ENCODE results near the gene TNNI3.

Gene TNNI3

GRCh38 chr19:55145232-55145631, 12.3 kb downstream of the TNNI3 start:
- DNase-seq (ENCODE audit: low read depth, low spot score): no peak

GRCh38 chr19:55141696-55142095, 15.8 kb downstream of the TNNI3 start:
- TF ChIP-seq ZNF274 (IDR thresholded peaks at IDR 0.05; ENCODE audit: low read depth, low read length) (no peak), SUZ12 (IDR thresholded peaks at IDR 0.05; ENCODE audit: extremely low read depth, insufficient read depth, insufficient read length) (no peak), YY1 (IDR thresholded peaks at IDR 0.05; ENCODE audit: insufficient read depth, insufficient read length) (no peak)
- Histone ChIP-seq H3K4me3 (ENCODE audit: insufficient read length, low read depth) (no peak overlapping the region), H3K9me3 (ENCODE audit: insufficient read depth, low read length) (no peaks in the 10 kb centered on the region), H3K27me3 (ENCODE audit: insufficient read depth, insufficient read length) (no peaks in the 10 kb centered on the region), H3K9ac (ENCODE audit: insufficient read length, low read depth) (no peak overlapping the region), H3K4me1 (ENCODE audit: insufficient read depth, insufficient read length) (peaks cover 5% of the 10 kb centered on the region), H3K36me3 (ENCODE audit: insufficient read depth, insufficient read length, low read length) (peaks cover 11% of the 10 kb centered on the region)
- DNase-seq (ENCODE audit: low read depth, low spot score): no peak

More at GRCh38 chr19:55145232-55145631, 12.3 kb downstream of the TNNI3 start:
- Histone ChIP-seq H3K4me1 (ENCODE audit: insufficient read depth, insufficient read length) (peaks cover 13% of the 10 kb centered on the region), H3K36me3 (ENCODE audit: insufficient read depth, insufficient read length, low read length) (peaks cover 8% of the 10 kb centered on the region), H3K9ac (ENCODE audit: insufficient read length, low read depth) (no peak overlapping the region), H3K4me3 (ENCODE audit: insufficient read length, low read depth) (no peak overlapping the region), H3K9me3 (ENCODE audit: insufficient read depth, low read length) (no peaks in the 10 kb centered on the region), H3K27me3 (ENCODE audit: insufficient read depth, insufficient read length) (no peaks in the 10 kb centered on the region)
- TF ChIP-seq ZNF274 (IDR thresholded peaks at IDR 0.05; ENCODE audit: low read depth, low read length) (no peak), SUZ12 (IDR thresholded peaks at IDR 0.05; ENCODE audit: extremely low read depth, insufficient read depth, insufficient read length) (no peak), YY1 (IDR thresholded peaks at IDR 0.05; ENCODE audit: insufficient read depth, insufficient read length) (no peak)

GRCh38 chr19:55137915-55138314, 19.6 kb downstream of the TNNI3 start:
- TF ChIP-seq YY1 (IDR thresholded peaks at IDR 0.05; ENCODE audit: insufficient read depth, insufficient read length): no peak
- TF ChIP-seq SUZ12 (IDR thresholded peaks at IDR 0.05; ENCODE audit: extremely low read depth, insufficient read depth, insufficient read length): no peak
- TF ChIP-seq ZNF274 (IDR thresholded peaks at IDR 0.05; ENCODE audit: low read depth, low read length): no peak
- peaks cover 10% of the 10 kb centered on the region for H3K4me1 ChIP-seq (ENCODE audit: insufficient read depth, insufficient read length)
- DNase-seq (ENCODE audit: low read depth, low spot score): no peak
- no peaks in the 10 kb centered on the region for H3K9me3 ChIP-seq (ENCODE audit: insufficient read depth, low read length)
- no peaks in the 10 kb centered on the region for H3K27me3 ChIP-seq (ENCODE audit: insufficient read depth, insufficient read length)
- H3K4me3 ChIP-seq (ENCODE audit: insufficient read length, low read depth): no peak overlapping the region
- no peak overlapping the region for H3K9ac ChIP-seq (ENCODE audit: insufficient read length, low read depth)
- peaks cover 29% of the 10 kb centered on the region for H3K36me3 ChIP-seq (ENCODE audit: insufficient read depth, insufficient read length, low read length)

GRCh38 chr19:55136399-55137102, 21.0 kb downstream of the TNNI3 start:
- Histone ChIP-seq H3K4me1 (ENCODE audit: insufficient read depth, insufficient read length) (peaks cover 10% of the 10 kb centered on the region), H3K9ac (ENCODE audit: insufficient read length, low read depth) (no peak overlapping the region), H3K27me3 (ENCODE audit: insufficient read depth, insufficient read length) (no peaks in the 10 kb centered on the region), H3K4me3 (ENCODE audit: insufficient read length, low read depth) (no peak overlapping the region), H3K9me3 (ENCODE audit: insufficient read depth, low read length) (no peaks in the 10 kb centered on the region), H3K36me3 (ENCODE audit: insufficient read depth, insufficient read length, low read length) (peaks cover 36% of the 10 kb centered on the region)
- DNase-seq (ENCODE audit: low read depth, low spot score): no peak
- TF ChIP-seq SUZ12 (IDR thresholded peaks at IDR 0.05; ENCODE audit: extremely low read depth, insufficient read depth, insufficient read length) (no peak), ZNF274 (IDR thresholded peaks at IDR 0.05; ENCODE audit: low read depth, low read length) (no peak), YY1 (IDR thresholded peaks at IDR 0.05; ENCODE audit: insufficient read depth, insufficient read length) (no peak)

- Histone ChIP-seq H3K9ac (ENCODE audit: insufficient read length, low read depth) (no peak overlapping the region), H3K4me1 (ENCODE audit: insufficient read depth, insufficient read length) (peaks cover 6% of the 10 kb centered on the region), H3K9me3 (ENCODE audit: insufficient read depth, low read length) (no peaks in the 10 kb centered on the region), H3K27me3 (ENCODE audit: insufficient read depth, insufficient read length) (no peaks in the 10 kb centered on the region), H3K4me3 (ENCODE audit: insufficient read length, low read depth) (no peak overlapping the region), H3K36me3 (ENCODE audit: insufficient read depth, insufficient read length, low read length) (peaks cover 31% of the 10 kb centered on the region)
- no peak for TF ChIP-seq ZNF274 (IDR thresholded peaks at IDR 0.05; ENCODE audit: low read depth, low read length)
- TF ChIP-seq SUZ12 (IDR thresholded peaks at IDR 0.05; ENCODE audit: extremely low read depth, insufficient read depth, insufficient read length): no peak
- TF ChIP-seq YY1 (IDR thresholded peaks at IDR 0.05; ENCODE audit: insufficient read depth, insufficient read length): no peak
- no peak for DNase-seq (ENCODE audit: low read depth, low spot score)
Observed at GRCh38 chr19:55134736-55135135, 22.8 kb downstream of the TNNI3 start.

GRCh38 chr19:55133639-55134444, 23.7 kb downstream of the TNNI3 start:
- Histone ChIP-seq H3K27me3 (ENCODE audit: insufficient read depth, insufficient read length) (no peaks in the 10 kb centered on the region), H3K4me3 (ENCODE audit: insufficient read length, low read depth) (no peak overlapping the region), H3K4me1 (ENCODE audit: insufficient read depth, insufficient read length) (peaks cover 6% of the 10 kb centered on the region), H3K9me3 (ENCODE audit: insufficient read depth, low read length) (no peaks in the 10 kb centered on the region), H3K36me3 (ENCODE audit: insufficient read depth, insufficient read length, low read length) (peaks cover 31% of the 10 kb centered on the region), H3K9ac (ENCODE audit: insufficient read length, low read depth) (peak overlapping the region; percentile 21)
- TF ChIP-seq SUZ12 (IDR thresholded peaks at IDR 0.05; ENCODE audit: extremely low read depth, insufficient read depth, insufficient read length) (no peak), YY1 (IDR thresholded peaks at IDR 0.05; ENCODE audit: insufficient read depth, insufficient read length) (no peak), ZNF274 (IDR thresholded peaks at IDR 0.05; ENCODE audit: low read depth, low read length) (no peak)
- DNase-seq (ENCODE audit: low read depth, low spot score): no peak

All from NT2/D1 (cell line).